Measurements from ENCODE around the gene RPS21. TPM values are rescaled to one million over a fixed set of nuclear protein-coding genes. Genes with fewer than 3 reads are reported as not detected.

RPS21 gene
- total and polyA plus RNA-seq, 2 of the 4 experiments (the other 2 are of a cell fraction), result 2,710 to 4,298 TPM

DNA sequence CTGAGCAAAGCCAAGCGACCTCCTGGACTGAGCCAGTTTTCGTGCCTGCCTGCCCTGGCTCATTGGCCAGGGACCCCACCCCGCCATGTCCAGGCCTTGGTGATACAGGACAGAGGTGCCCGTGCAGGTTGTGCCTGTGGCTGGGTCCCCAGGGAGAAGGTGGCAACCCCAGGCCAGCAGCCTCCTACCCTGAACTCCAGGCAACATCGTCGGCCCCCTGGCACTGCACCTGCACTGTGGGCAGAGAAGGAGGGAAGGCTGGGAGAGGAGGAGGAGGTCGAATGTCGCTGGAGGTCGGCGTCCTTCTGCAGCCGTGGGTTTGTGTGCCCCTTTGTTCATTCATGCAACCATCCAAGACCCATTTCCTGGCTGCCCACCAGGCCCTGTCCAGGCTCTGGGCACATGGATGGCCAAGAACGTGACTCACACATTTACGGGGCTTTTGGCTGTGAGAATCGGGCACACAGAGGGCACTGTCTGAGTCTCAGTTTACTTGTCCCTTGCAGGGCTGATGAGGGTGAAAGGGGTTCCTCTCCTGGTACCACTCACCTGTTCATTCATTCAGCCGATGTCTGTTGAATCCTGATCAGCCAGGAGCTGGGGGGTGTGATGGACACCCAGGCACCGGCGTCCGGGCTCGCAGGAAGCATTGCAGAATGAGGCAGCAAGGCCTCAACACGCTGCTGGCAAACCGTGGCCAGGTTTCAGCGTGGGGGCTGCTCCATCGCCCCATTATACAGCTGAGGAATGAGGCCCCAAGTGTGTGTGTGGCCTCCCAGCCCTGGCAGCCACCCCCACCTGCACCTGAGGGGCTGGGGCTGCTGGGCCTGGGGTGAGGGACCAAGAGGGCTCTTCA, 42.8 kb downstream of the RPS21 start:
- POLR2A ChIA-PET (ENCODE audit: unreplicated experiment), result no interaction called here
- Histone ChIP-seq H3K4me3 (ENCODE audit: insufficient read depth, low read depth, low read length) (no peak overlapping the region), H3K23ac (ENCODE audit: low read depth, low read length) (no peak overlapping the region), H3K9me1 (ENCODE audit: insufficient read depth, low read length) (no peaks in the 10 kb centered on the region), H3K27me3 (ENCODE audit: control insufficient read depth, insufficient read depth, low read length) (peaks cover 56% of the 10 kb centered on the region), H2AK9ac (replicated peaks; ENCODE audit: low read depth, low read length, poor library complexity) (no peak overlapping the region), H3K4me2 (ENCODE audit: low read depth, low read length) (no peak overlapping the region), H3K79me1 (ENCODE audit: low read depth in 1 of 2, low read length in 2 of 2) (no peaks in the 10 kb centered on the region), H2BK15ac (ENCODE audit: low read depth, low read length) (no peak overlapping the region), H3K9me3 (ENCODE audit: control insufficient read depth, insufficient read depth, low read length) (no peaks in the 10 kb centered on the region), H2BK5ac (ENCODE audit: low read depth, low read length, poor library complexity, severe bottlenecking) (no peak overlapping the region), H2BK20ac (ENCODE audit: low read depth, low read length) (no peak overlapping the region), H3K27ac (ENCODE audit: insufficient read depth, low read length) (no peak overlapping the region), H3K56ac (ENCODE audit: extremely low read depth, insufficient read depth, low read length) (no peak overlapping the region), H4K20me1 (ENCODE audit: insufficient read depth, low read length) (no peaks in the 10 kb centered on the region), H4K5ac (ENCODE audit: low read depth, low read length) (no peak overlapping the region), H2AK5ac (ENCODE audit: low read depth, low read length) (no peak overlapping the region), H4K91ac (ENCODE audit: insufficient read depth, low read depth, low read length) (no peak overlapping the region), H3K36me3 (ENCODE audit: control insufficient read depth, insufficient read depth, low read length) (no peaks in the 10 kb centered on the region), H3K4me1 (ENCODE audit: control insufficient read depth, insufficient read depth, low read length) (no peaks in the 10 kb centered on the region), H3K4ac (ENCODE audit: low read depth, low read length) (no peak overlapping the region), H3K9ac (ENCODE audit: low read depth, low read length) (no peak overlapping the region), H2BK120ac (ENCODE audit: low read depth, low read length) (no peak overlapping the region), H4K8ac (ENCODE audit: low read depth in 2 of 2, low read length in 2 of 2) (no peak overlapping the region), H3K14ac (replicated peaks; ENCODE audit: low read depth, low read length) (no peak overlapping the region), H2AFZ (replicated peaks; ENCODE audit: low read length, poor library complexity) (no peak overlapping the region), H3K18ac (ENCODE audit: low read depth, low read length) (no peak overlapping the region)
- BruUV-seq (replicated peaks), result no TSS peak
- WGBS, 2 experiments (ENCODE audit: extremely low coverage in 2 of 2, insufficient read length in 1 of 2), result 79% methylated on average over 9 of the region's 23 CpGs; no CpG with 5 or more reads in 1 of the 2 experiments
- DNase-seq (no peak), ATAC-seq (ENCODE audit: low read depth) (no peak)
- dilution Hi-C loops (cut with HindIII; ENCODE audit: low sequenced_read_pairs, unreplicated experiment) (no loop called here), intact Hi-C loops (cut with micrococcal nuclease) (no loop called here), in situ Hi-C loops (cut with MboI; ENCODE audit: low sequenced_read_pairs) (no loop called here)
- CTCF ChIA-PET, result no interaction called here
- TF ChIP-seq RFX5 (IDR thresholded peaks at IDR 0.05; ENCODE audit: low read depth, low read length) (no peak), NFE2L2 (IDR thresholded peaks at IDR 0.05; ENCODE audit: low read depth, low read length) (no peak), POLR2A (IDR thresholded peaks at IDR 0.05; ENCODE audit: low read depth, low read length) (no peak), CEBPB (IDR thresholded peaks at IDR 0.05; ENCODE audit: low read depth, low read length) (no peak), RCOR1 (IDR thresholded peaks at IDR 0.05; ENCODE audit: insufficient replicate concordance, low read length) (no peak), BHLHE40 (IDR thresholded peaks at IDR 0.05; ENCODE audit: low read depth, low read length) (no peak), MAZ (IDR thresholded peaks at IDR 0.05; ENCODE audit: borderline replicate concordance, low read depth, low read length) (no peak), RAD21 (IDR thresholded peaks at IDR 0.05; ENCODE audit: low read length) (no peak), MAFK (IDR thresholded peaks at IDR 0.05; ENCODE audit: low read depth, low read length) (no peak), MXI1 (IDR thresholded peaks at IDR 0.05; ENCODE audit: borderline replicate concordance, low read depth, low read length) (no peak), SMC3 (IDR thresholded peaks at IDR 0.05; ENCODE audit: low read depth, low read length) (no peak), FOS (IDR thresholded peaks at IDR 0.05; ENCODE audit: low read depth, low read length) (no peak)
- TF ChIP-seq, protein P1, sequence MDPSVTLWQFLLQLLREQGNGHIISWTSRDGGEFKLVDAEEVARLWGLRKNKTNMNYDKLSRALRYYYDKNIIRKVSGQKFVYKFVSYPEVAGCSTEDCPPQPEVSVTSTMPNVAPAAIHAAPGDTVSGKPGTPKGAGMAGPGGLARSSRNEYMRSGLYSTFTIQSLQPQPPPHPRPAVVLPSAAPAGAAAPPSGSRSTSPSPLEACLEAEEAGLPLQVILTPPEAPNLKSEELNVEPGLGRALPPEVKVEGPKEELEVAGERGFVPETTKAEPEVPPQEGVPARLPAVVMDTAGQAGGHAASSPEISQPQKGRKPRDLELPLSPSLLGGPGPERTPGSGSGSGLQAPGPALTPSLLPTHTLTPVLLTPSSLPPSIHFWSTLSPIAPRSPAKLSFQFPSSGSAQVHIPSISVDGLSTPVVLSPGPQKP (IDR thresholded peaks at IDR 0.05; ENCODE audit: borderline replicate concordance, low read depth, low read length), result no peak
- TF ChIP-seq, protein P2, sequence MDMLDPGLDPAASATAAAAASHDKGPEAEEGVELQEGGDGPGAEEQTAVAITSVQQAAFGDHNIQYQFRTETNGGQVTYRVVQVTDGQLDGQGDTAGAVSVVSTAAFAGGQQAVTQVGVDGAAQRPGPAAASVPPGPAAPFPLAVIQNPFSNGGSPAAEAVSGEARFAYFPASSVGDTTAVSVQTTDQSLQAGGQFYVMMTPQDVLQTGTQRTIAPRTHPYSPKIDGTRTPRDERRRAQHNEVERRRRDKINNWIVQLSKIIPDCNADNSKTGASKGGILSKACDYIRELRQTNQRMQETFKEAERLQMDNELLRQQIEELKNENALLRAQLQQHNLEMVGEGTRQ (IDR thresholded peaks at IDR 0.05; ENCODE audit: low read depth, low read length), result no peak
- TF ChIP-seq, protein P3, sequence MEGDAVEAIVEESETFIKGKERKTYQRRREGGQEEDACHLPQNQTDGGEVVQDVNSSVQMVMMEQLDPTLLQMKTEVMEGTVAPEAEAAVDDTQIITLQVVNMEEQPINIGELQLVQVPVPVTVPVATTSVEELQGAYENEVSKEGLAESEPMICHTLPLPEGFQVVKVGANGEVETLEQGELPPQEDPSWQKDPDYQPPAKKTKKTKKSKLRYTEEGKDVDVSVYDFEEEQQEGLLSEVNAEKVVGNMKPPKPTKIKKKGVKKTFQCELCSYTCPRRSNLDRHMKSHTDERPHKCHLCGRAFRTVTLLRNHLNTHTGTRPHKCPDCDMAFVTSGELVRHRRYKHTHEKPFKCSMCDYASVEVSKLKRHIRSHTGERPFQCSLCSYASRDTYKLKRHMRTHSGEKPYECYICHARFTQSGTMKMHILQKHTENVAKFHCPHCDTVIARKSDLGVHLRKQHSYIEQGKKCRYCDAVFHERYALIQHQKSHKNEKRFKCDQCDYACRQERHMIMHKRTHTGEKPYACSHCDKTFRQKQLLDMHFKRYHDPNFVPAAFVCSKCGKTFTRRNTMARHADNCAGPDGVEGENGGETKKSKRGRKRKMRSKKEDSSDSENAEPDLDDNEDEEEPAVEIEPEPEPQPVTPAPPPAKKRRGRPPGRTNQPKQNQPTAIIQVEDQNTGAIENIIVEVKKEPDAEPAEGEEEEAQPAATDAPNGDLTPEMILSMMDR (conservative IDR thresholded peaks at IDR 0.05; ENCODE audit: low read depth, low read length), result no peak

Data from IMR-90 (cell line).